GM19372 (cell line): Measurements from ENCODE around the gene CREM.
"Not testable (repeated sequence)": the region's sequence is repeated elsewhere in the genome, so short reads cannot be mapped to it uniquely, and the experiment has no call there.

ENCODE experiments used
- ATAC-seq: cut with Tn5 transposase; IDR thresholded peaks from one replicate; pipeline ENCODE4 v1.9.1; 2021; ENCODE audit warnings: mild to moderate bottlenecking, low read depth, moderate library complexity; ENCODE audit not compliant: unreplicated experiment

The CREM gene

DNA sequence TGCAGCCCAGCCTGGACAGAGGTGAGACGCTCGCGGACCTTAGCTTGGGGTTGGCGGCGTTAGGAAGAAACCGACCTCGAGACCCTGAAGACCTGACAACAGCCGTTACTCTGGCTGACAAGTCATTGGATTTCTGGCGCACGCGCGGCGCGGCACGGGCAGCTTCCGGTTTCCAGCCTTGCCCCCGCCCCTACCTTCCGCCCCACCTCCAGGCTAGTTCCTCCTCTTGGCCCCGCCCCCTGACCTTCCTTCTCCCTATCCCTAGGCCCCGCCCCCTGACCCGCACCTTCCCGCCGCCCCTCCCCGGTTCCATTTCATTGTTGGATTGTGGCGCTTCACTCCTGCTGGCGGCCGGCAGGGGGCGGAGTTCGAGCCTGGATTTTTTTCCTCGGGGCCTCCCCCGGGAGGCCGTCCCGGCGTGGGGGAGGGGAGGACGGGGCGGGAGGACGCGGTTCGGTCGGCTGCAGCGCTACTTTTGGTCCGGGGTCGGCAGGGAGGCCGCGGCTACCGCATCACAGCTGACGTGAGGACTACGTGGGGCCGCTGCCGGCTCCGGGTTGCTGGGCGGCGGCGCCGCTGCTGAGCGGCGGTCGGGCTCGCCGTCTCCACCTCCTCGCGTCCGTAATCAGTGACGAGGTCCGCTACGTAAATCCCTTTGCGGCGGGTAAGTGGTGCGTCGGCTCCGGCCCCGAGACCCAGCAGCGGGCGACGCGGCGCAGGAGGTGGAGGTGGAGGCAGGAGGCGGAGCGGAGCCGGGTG, at the start of gene CREM:
Gene CREM, plus strand, starts transcription at position 317 of the 759 bp plus-strand sequence. CDS start 10,990 bp downstream, outside the sequence.
- ATAC-seq = peak; percentile 73

DNA sequence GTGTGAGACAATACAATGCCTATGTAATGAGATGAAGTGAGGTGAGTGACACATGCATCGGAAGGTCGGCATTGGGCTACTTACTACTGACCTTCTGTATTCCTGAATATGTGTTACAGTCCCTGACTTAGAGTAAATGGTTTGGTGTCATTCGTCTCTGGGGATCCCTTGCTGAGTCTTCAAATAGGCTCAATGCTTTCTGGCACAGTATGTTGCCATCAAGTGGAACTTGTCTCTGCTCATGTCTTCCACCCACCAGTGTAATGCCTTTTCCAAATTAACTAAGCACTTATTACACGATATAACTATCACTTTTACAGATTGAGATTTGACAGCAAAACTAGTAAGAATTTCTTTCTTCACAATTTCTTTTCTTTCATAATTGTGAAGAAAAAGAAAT, 47.4 kb upstream of the CREM start:
- ATAC-seq = no peak

GRCh38 chr10:35079763-35080162, 46.9 kb upstream of the CREM start:
- ATAC-seq = no peak

DNA sequence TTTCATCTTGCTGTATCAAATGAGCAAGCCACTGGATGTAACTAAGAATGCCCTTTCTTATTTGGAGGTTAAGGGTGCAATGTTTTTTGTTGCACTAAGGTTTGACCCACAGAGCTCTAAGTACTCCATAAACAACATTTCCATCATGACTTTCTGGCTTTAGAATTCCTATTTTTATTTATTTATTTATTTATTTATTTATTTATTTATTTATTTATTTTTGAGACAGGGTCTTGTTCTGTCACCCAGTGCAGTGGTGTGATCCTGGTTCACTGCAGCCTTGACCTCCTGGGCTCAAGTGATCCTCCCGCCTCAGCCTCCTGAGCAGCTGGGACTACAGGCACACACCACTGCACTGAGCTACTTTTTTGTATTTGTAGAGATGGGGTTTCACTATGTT, 46.4 kb upstream of the CREM start:
- not testable (repeated sequence) for ATAC-seq

DNA sequence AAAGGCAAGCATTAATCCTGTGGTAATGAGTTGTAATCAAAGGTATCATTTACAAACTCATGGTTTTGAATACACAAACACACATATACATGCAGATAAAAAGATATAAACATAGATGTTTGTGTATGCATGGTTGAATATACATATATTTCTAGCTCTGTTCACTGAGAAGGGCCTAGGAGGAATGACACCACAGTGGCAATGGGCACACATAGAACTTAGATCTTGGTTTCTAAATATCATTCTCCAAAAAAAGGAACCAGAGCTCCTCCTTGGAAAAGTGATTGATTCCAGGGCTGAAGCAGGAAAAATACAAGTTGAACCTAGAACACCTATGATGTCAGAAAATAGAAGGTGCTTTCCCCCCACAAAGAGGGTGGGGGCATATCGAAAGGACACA, 43.4 kb upstream of the CREM start:
- ATAC-seq = no peak

DNA sequence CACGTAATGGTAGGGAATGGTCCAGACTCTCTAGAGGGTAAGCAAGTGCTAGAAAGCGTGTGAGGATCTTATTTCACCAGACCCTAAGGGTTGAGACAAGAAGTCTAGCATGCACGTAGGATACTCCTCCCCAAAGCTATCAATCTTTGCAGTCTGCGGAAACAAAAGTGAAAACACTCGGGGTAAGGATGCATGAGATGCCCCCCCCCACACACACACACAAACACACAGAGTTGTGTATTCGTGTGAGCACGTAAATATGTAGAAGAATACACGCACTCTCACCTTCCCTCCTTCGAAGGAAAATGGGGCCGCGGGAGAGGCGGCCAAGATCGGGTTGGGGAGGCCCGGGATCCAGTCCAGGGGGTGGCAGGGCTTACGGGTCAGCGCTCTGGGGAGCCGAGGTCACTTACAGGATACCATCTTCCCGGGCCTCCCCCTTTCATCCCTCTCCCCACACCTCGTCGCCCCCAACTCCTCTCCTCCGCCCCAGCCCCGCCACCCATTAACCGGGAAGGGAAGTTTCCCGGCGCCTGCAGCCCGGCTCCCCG, 37.0 kb upstream of the CREM start:
- ATAC-seq = peak; percentile 20

GRCh38 chr10:35090162-35090954, 36.3 kb upstream of the CREM start, which contains the start of gene CUL2:
CUL2 (minus strand) TSS chr10:35090341; CDS start chr10:35071317, 19,024 bp downstream.
- ATAC-seq = peak; percentile 94

DNA sequence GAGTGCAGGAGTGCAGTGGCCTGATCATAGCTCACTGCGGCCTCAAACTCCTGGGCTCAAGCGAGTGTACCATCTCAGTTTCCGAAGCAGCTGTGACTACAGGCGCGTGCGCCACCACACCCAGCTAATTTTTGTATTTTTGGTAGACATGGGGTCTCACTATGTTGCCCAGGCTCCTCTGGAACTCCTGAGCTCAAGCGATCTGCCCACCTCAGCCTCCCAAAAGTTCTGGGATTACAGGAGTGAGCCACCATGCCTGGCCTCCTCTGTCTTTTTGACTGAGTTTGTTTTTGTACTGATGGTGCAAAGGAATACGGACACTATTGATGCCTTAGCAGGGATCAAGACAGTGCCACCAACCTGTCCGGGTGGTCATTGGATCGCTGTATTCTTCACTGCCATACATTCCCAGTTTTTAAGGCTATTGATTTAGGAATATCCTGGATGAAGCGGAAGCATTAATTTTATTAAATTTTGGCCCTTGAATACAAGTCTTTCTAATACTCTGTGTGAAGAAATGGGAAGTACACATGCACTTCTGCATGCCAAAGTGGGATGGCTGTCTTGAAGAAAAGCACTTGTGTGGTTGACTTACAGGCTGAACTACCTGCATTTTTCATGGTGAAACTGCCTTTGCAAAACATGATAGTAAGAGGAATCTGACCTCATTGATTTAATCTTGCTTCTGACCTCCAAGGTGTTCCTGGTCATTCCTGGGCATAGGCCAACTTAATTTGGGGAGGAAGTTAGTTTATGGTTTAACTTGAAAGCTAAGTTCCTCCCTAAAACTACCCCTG, 34.5 kb upstream of the CREM start:
- ATAC-seq = no peak

DNA sequence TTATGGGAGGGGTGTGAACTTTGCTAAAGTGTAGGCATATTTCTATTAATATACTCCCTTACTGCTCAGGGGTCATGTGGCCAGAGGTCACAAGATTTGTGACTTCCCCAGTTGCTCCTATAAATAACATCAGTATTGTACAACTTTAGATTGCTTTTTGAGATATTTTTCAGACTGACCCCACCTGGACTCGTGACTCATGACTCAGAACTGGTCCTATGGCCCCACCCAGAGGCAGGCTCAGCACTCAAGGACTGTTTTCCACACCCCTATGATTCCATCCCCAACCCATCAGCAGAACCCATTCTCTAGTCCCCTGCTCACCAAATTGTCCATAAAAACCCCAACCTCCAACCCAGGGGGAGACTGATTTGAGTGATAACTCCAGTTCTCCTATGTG, 33.8 kb upstream of the CREM start:
- ATAC-seq = no peak

DNA sequence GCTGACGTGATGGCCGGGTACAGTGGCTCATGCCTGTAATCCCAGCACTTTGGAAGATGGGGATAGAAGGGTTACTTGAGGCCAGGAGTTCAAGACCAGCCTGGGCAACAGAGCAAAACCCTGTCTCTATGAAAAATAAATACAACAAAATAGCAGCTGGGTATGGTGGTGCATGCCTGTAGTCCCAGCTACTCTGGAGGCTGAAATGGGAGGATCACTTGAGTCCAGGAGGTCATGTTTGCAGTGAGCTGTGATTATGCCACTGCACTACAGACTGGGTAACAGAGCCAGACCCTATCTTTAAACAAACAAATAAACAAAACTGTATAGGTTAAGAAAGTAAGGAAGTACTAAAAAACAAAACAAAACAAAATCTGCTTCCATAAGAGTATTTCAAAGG, 30.3 kb upstream of the CREM start:
- no peak for ATAC-seq

- ATAC-seq = no peak
These were observed 29.1 kb upstream of the CREM start for GRCh38 chr10:35097510-35097909.

DNA sequence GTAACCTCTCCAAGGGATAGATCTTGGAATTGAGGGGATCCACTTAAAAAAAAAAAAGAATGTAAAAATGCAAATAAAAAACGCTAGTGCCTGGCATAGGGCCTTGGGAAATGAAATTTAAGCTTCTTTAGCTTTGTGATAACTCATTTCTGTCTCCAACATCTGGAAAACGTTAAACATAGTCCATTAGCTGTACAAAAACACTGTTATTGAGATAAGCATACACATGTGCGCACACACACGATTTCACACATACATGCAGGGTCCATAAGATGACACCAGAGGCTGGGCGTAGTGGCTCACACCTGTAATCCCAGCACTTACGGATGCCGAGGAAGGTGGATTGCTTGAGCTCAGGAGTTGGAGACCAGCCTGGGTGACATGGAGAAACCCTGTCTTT, 22.8 kb upstream of the CREM start:
- ATAC-seq = no peak

DNA sequence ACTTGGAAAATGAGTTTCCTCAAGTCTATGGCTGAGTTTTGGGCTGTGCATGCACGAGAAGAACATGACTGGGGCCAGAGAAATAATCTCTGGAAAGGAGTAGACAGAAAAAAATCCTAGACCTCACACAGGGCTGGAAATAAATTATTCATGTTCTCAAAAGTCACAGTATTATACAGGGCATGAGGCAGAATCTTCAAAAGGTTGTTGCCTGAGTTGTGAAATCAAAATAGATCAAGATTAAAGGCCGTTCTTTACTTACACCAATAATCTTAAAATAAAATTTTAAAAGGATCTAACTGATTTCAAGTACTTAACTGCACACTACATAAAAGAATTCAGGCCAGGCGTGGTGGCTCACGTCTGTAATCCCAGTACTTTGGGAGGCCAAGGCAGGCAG, 14.1 kb upstream of the CREM start:
- no peak for ATAC-seq

GRCh38 chr10:35119378-35119777, 7.3 kb upstream of the CREM start:
- no peak for ATAC-seq

DNA sequence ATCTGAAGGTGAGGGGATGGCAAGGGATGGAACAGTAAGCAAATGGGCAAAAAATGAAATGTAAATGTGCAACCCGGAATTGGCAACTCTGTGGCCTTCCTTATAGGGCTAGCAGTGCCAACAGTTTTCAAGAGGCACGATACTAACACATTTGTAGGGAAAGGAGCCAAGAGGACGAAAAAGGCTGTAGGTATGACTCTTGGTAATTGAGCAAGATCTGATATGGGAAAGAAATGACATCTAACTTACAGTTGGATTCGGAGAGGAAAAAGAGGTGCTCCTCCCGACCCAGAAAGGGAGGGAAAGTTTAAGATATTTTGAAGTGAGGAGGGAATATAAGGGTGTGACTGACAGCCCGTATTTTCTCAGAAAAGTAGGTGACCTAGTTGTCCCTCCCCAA, 2.1 kb upstream of the CREM start:
- no peak for ATAC-seq

GRCh38 chr10:35126062-35126529, 550 bp upstream of the CREM start:
- no peak for ATAC-seq

- ATAC-seq = peak; percentile 10
These were observed 744 bp downstream of the CREM start for GRCh38 chr10:35127289-35127891.

- ATAC-seq = no peak
These were observed 2.6 kb downstream of the CREM start for GRCh38 chr10:35129185-35129674.

GRCh38 chr10:35130663-35131062, 4.0 kb downstream of the CREM start:
- ATAC-seq = no peak

DNA sequence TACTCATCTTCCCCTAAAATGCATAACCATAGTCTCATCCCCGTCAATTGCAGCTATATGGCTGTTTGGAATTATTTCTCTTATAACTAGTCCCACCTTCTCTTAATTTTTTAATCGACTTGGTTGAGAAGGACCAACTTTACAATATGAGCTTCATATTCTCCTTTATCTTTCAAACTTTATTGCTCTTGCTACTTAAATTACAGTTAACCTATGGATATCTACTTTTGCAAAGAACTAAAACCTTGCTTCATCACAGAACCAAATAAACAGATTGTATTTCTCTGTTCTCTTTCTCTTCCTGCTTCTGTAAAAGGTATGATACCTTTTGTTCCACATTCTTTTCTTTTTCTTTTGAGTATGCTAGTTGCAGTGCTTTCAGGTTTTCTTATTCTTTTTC, 6.1 kb downstream of the CREM start:
- ATAC-seq = no peak
